A673 (cell line): ENCODE data around the gene KCTD21. TPM values are rescaled to one million over a fixed set of nuclear protein-coding genes. Genes with fewer than 3 reads are reported as not detected.

Experiments
- BruUV-seq: library from RNA; stranded (reverse); fragments of 400-500 nt; replicated peaks from 2 replicates; lab custom pipeline; 2021; lab: Mats Ljungman, UMichigan
- CTCF ChIA-PET: fragments of 300-600 bp; sonication (Branson Sonifier 250); formaldehyde crosslinking; loops from one replicate; lab custom pipeline; 2022; ENCODE audit warnings: antibody characterized with exemption; lab: Charles Lee
- POLR2A ChIA-PET: fragments of 300-600 bp; sonication (Branson Sonifier 250); formaldehyde crosslinking; loops from one replicate; lab custom pipeline; 2022; ENCODE audit warnings: antibody characterized with exemption; ENCODE audit not compliant: low non-redundant PET; lab: Charles Lee
- DNase-seq: peaks from one replicate; pipeline ENCODE4 v3.0.0-alpha.2; 2015; ENCODE audit warnings: low spot score
- H3K27ac ChIP-seq: fragments of 200-600 bp; sonication (generic); 2 replicates; pipeline ENCODE4 v1.5.1; 2016; ENCODE audit warnings: mixed run types, low read depth, mild to moderate bottlenecking, mixed read lengths, antibody characterized with exemption, low read length; ENCODE audit not compliant: poor library complexity, severe bottlenecking
- H3K27me3 ChIP-seq: fragments of 200-600 bp; sonication (generic); replicated peaks from 2 replicates; pipeline ENCODE4 v1.6.1; 2017; ENCODE audit warnings: mixed run types, low read depth, mild to moderate bottlenecking, mixed read lengths, antibody characterized with exemption, low read length; ENCODE audit not compliant: insufficient read depth, poor library complexity
- H3K36me3 ChIP-seq: fragments of 200-600 bp; sonication (generic); 2 replicates; pipeline ENCODE4 v1.6.1; 2016; ENCODE audit warnings: mixed run types, mild to moderate bottlenecking, mixed read lengths, antibody characterized with exemption, low read length; ENCODE audit not compliant: insufficient read depth, poor library complexity, severe bottlenecking
- H3K4me1 ChIP-seq: fragments of 200-600 bp; sonication (generic); 2 replicates; pipeline ENCODE4 v1.6.1; 2017; ENCODE audit warnings: mixed run types, mild to moderate bottlenecking, mixed read lengths, antibody characterized with exemption, low read length; ENCODE audit not compliant: insufficient read depth, poor library complexity, severe bottlenecking
- H3K4me3 ChIP-seq: fragments of 200-600 bp; sonication (generic); 2 replicates; pipeline ENCODE4 v1.5.1; 2016; ENCODE audit warnings: low read depth, mixed run types, mild to moderate bottlenecking, mixed read lengths, low read length; ENCODE audit not compliant: poor library complexity, severe bottlenecking
- H3K9me3 ChIP-seq: fragments of 200-600 bp; sonication (generic); 2 replicates; pipeline ENCODE4 v1.6.1; 2016; ENCODE audit warnings: mixed run types, low read depth, mild to moderate bottlenecking, mixed read lengths, antibody characterized with exemption, low read length; ENCODE audit not compliant: poor library complexity, severe bottlenecking
- CTCF ChIP-seq: fragments of 300-800, 200-600 bp; sonication (generic); conservative IDR thresholded peaks from 2 replicates; pipeline ENCODE4 v1.5.1; 2017; ENCODE audit warnings: low read depth, mild to moderate bottlenecking, antibody characterized with exemption, low read length, moderate library complexity, mixed read lengths
- EZH2 ChIP-seq: fragments of 200-600 bp; sonication (generic); IDR thresholded peaks from 2 replicates; pipeline ENCODE4 v1.6.1; 2017; ENCODE audit warnings: borderline replicate concordance, low read depth, mild to moderate bottlenecking, mixed read lengths, antibody characterized with exemption, low read length; ENCODE audit not compliant: poor library complexity, severe bottlenecking
- intact Hi-C: fragments of 100-400 bp; cut with micrococcal nuclease; formaldehyde crosslinking; loops from one replicate; pipeline ENCODE4 v1.10.0; 2022; ENCODE audit not compliant: unreplicated experiment
- total RNA-seq: library from RNA; stranded (reverse); gene quantifications from 2 replicates; pipeline ENCODE4 v1.2.3, GENCODE V29; 2021

The KCTD21 gene
- total RNA-seq, 1 experiment from 2014 or later = 3.5 TPM

GRCh38 chr11:78192223-78192719 lies 3.8 kb upstream of the KCTD21 start:
- no peak for DNase-seq
- TF ChIP-seq CTCF (no peak), EZH2 (no peak)
- Histone ChIP-seq H3K4me3 (no peak overlapping the region), H3K4me1 (peaks cover 13% of the 10 kb centered on the region), H3K27me3 (no peaks in the 10 kb centered on the region), H3K9me3 (no peaks in the 10 kb centered on the region), H3K36me3 (no peaks in the 10 kb centered on the region), H3K27ac (no peak overlapping the region)
- BruUV-seq = no TSS peak
- ChIA-PET CTCF (no interaction called here), POLR2A (no interaction called here)
- intact Hi-C loops = no loop called here

- Histone ChIP-seq H3K27me3 (no peaks in the 10 kb centered on the region), H3K36me3 (no peaks in the 10 kb centered on the region), H3K4me1 (peaks cover 13% of the 10 kb centered on the region), H3K9me3 (no peaks in the 10 kb centered on the region), H3K27ac (no peak overlapping the region), H3K4me3 (no peak overlapping the region)
- intact Hi-C loops = no loop called here
- no peak for DNase-seq
- ChIA-PET POLR2A (no interaction called here), CTCF (no interaction called here)
- TF ChIP-seq CTCF (no peak), EZH2 (no peak)
- no TSS peak for BruUV-seq
These were observed 2.6 kb upstream of the KCTD21 start for GRCh38 chr11:78190871-78191538.

- CTCF ChIA-PET = no interaction called here
- H3K4me3 ChIP-seq = no peak overlapping the region
- DNase-seq = no peak
- H3K9me3 ChIP-seq = no peaks in the 10 kb centered on the region
- TF ChIP-seq EZH2 (no peak), CTCF (no peak)
- POLR2A ChIA-PET = no interaction called here
- BruUV-seq = no TSS peak
- no peak overlapping the region for H3K27ac ChIP-seq
- intact Hi-C loops = no loop called here
- H3K27me3 ChIP-seq = no peaks in the 10 kb centered on the region
- H3K4me1 ChIP-seq = peaks cover 13% of the 10 kb centered on the region
- H3K36me3 ChIP-seq = no peaks in the 10 kb centered on the region
These were observed 1.9 kb upstream of the KCTD21 start for GRCh38 chr11:78190374-78190773.
